Measurements from ENCODE around the gene LAMP1.
"Not testable (repeated sequence)": the region's sequence is repeated elsewhere in the genome, so short reads cannot be mapped to it uniquely, and the experiment has no call there.

LAMP1 gene

GRCh38 chr13:113361406-113361805 lies 64.4 kb downstream of the LAMP1 start:
- no peak overlapping the region for H3K27ac Mint-ChIP-seq
- intact Hi-C loops (cut with micrococcal nuclease) = no loop called here
- H3K36me3 Mint-ChIP-seq (ENCODE audit: low read depth) = no peaks in the 10 kb centered on the region
- no peaks in the 10 kb centered on the region for H3K9me3 Mint-ChIP-seq
- H3K4me1 Mint-ChIP-seq (ENCODE audit: low read depth) = no peaks in the 10 kb centered on the region
- H3K4me3 Mint-ChIP-seq = no peak overlapping the region
- H3K27me3 Mint-ChIP-seq = peaks cover 69% of the 10 kb centered on the region

- peaks cover 62% of the 10 kb centered on the region for H3K27me3 Mint-ChIP-seq
- H3K27ac Mint-ChIP-seq = no peak overlapping the region
- H3K9me3 Mint-ChIP-seq = no peaks in the 10 kb centered on the region
- no peak overlapping the region for H3K4me3 Mint-ChIP-seq
- H3K4me1 Mint-ChIP-seq (ENCODE audit: low read depth) = no peaks in the 10 kb centered on the region
- intact Hi-C loops (cut with micrococcal nuclease) = no loop called here
- no peaks in the 10 kb centered on the region for H3K36me3 Mint-ChIP-seq (ENCODE audit: low read depth)
Observed at GRCh38 chr13:113364311-113364889, 67.4 kb downstream of the LAMP1 start.

DNA sequence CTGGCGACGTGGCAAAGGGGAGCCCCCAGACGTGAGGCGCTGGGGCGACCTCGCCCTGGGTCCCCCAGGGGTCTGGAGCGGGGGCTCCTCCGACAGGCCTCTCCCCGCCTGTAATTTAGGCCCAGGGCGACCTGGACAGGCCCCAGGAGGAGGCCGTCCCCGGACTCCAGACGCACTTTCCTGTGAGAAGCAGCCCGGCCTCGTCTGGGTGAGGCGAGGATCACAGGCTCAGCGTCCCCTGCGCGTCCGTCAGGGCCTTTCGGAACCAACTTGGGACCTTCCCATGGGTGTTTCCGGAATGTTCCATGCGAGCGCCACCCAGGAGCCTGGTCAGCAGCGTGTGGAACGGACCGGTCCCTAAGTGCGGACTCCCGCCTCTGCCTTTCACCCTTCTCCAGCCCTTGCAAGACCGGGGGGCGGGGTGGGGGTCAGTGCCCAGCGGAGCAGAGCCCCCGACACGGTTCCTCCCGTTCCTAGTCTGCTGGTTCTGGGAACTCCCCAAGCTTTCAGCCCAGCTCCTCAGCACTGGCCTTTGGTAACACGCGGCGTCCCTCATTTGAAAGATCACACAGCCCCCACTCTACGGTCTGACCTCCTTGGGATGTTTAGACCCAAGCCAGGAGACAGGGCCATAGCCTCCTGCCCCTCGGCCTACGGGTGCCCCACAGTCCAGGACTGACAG lies 68.0 kb downstream of the LAMP1 start:
- Mint-ChIP-seq H3K4me3 (no peak overlapping the region), H3K27ac (no peak overlapping the region), H3K36me3 (ENCODE audit: low read depth) (no peaks in the 10 kb centered on the region), H3K27me3 (peaks cover 55% of the 10 kb centered on the region), H3K9me3 (no peaks in the 10 kb centered on the region), H3K4me1 (ENCODE audit: low read depth) (no peaks in the 10 kb centered on the region)
- intact Hi-C loops (cut with micrococcal nuclease) = no loop called here

GRCh38 chr13:113365583-113365970 lies 68.5 kb downstream of the LAMP1 start:
- peaks cover 50% of the 10 kb centered on the region for H3K27me3 Mint-ChIP-seq
- H3K4me3 Mint-ChIP-seq = no peak overlapping the region
- no peaks in the 10 kb centered on the region for H3K9me3 Mint-ChIP-seq
- no peak overlapping the region for H3K27ac Mint-ChIP-seq
- H3K36me3 Mint-ChIP-seq (ENCODE audit: low read depth) = no peaks in the 10 kb centered on the region
- H3K4me1 Mint-ChIP-seq (ENCODE audit: low read depth) = no peaks in the 10 kb centered on the region
- intact Hi-C loops (cut with micrococcal nuclease) = no loop called here

DNA sequence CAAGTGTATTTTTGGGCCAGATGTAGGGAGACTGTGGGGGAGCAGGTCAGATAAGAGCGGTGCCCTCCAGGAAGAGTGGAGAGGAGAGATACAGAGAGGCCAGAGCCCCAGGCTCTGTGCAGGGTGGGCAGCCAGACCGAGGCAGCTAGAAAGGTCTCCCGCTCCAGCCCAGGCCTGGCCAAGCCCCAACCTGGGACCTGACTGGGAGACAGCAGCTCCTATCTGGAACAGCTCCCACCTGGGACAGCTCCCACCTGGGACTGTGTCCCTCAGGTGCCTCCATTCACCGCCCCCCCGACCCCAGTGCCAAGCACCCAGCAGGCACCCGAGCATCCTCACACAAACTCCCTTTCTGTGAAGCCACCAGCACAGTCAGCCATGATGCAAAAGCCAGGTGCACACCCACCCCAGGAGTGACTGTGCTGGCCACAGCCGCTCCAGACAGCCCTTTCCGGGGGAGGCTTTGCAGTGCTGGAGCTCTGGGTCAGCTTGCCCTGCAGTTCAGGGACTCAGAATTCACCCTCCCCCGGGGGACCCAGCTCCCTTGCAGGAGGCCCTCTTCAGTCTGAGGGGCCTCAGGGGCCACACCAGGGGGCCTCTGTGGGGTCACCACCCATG lies 69.0 kb downstream of the LAMP1 start:
- Mint-ChIP-seq H3K27me3 (peaks cover 45% of the 10 kb centered on the region), H3K4me3 (no peak overlapping the region), H3K36me3 (ENCODE audit: low read depth) (no peaks in the 10 kb centered on the region), H3K27ac (no peak overlapping the region), H3K9me3 (no peaks in the 10 kb centered on the region), H3K4me1 (ENCODE audit: low read depth) (no peaks in the 10 kb centered on the region)
- intact Hi-C loops (cut with micrococcal nuclease) = no loop called here

DNA sequence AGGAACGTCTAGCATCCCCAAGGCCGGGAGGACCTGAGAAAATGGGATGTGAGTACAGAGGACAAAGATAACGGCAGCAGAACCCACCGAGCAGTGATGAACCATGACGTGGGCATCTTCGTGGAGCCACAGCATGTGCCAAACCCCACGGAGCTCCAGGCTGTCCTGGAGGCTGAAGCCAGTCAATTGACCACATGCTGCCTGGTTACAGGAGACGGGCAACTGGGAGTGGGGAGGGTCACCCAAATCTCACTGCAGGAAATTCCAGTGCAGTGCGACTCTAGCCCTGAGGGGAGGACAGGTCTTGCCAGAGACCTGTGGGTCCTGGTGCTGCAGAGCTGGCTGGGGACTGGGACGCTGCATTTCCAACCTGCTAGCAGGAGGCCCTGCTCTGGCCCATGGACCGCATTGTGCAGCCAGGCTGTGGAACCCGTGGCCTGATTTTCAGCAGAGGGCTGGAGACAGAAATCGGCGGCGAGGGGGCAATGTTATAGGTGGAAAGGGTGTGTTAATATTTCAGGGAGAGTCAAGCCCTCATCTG lies 70.1 kb downstream of the LAMP1 start:
- intact Hi-C loops (cut with micrococcal nuclease) = no loop called here
- no peaks in the 10 kb centered on the region for H3K36me3 Mint-ChIP-seq (ENCODE audit: low read depth)

DNA sequence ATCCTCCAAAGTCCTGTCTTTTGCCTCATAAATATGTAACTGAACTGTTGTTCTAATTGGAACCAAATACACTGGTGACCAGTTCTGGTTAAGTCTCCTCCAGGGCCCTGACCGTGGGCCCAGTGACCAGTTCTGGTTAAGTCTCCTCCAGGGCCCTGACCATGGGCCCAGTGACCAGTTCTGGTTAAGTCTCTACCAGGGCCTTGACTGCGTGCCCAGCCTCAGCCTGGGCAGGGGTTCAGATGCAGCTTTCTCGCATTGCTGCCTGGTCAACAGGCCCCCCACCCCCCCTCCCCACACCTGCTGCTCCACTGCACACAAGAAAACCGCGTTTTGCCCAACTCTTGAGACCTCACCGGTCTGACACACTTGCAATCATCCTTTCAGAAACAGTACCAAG lies 70.7 kb downstream of the LAMP1 start:
- Mint-ChIP-seq H3K9me3 (no peaks in the 10 kb centered on the region), H3K27ac (no peak overlapping the region), H3K4me3 (no peak overlapping the region), H3K27me3 (peaks cover 31% of the 10 kb centered on the region), H3K4me1 (ENCODE audit: low read depth) (no peaks in the 10 kb centered on the region), H3K36me3 (ENCODE audit: low read depth) (no peaks in the 10 kb centered on the region)
- intact Hi-C loops (cut with micrococcal nuclease) = no loop called here

More for the DNA sequence above, 70.1 kb downstream of the LAMP1 start:
- Mint-ChIP-seq H3K27ac (no peak overlapping the region), H3K9me3 (no peaks in the 10 kb centered on the region), H3K4me3 (no peak overlapping the region), H3K4me1 (ENCODE audit: low read depth) (no peaks in the 10 kb centered on the region), H3K27me3 (peaks cover 37% of the 10 kb centered on the region)

- H3K36me3 Mint-ChIP-seq (ENCODE audit: low read depth); H3K27ac Mint-ChIP-seq; H3K4me1 Mint-ChIP-seq (ENCODE audit: low read depth); H3K4me3 Mint-ChIP-seq; intact Hi-C loops (cut with micrococcal nuclease); H3K9me3 Mint-ChIP-seq: not testable (repeated sequence)
- H3K27me3 Mint-ChIP-seq = peaks cover 28% of the 10 kb centered on the region
Observed at GRCh38 chr13:113368353-113368752, 71.3 kb downstream of the LAMP1 start.

DNA sequence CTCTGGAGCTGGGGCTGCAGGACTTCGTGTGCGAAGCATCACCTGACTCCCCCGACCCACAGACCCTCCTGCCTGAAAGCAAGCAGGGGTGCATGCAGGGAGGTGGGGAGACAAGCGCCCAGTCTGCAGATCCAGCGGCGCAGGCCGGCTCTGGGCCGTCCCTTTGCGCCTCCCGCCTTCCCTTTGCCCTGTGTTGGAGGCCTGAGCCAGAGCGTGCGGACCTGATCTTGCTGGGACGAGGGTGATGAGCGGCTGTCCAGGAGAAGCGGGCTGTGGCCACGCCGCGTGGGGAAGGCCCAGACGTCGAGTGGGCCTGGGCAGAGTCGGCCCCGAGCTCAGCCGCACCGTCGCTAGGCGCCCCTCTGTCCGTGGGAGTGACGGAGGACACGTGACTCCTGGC lies 72.2 kb downstream of the LAMP1 start:
- Mint-ChIP-seq H3K27ac (no peak overlapping the region), H3K4me1 (ENCODE audit: low read depth) (no peaks in the 10 kb centered on the region), H3K36me3 (ENCODE audit: low read depth) (no peaks in the 10 kb centered on the region), H3K9me3 (no peaks in the 10 kb centered on the region), H3K27me3 (peaks cover 26% of the 10 kb centered on the region), H3K4me3 (no peak overlapping the region)
- intact Hi-C loops (cut with micrococcal nuclease) = no loop called here

DNA sequence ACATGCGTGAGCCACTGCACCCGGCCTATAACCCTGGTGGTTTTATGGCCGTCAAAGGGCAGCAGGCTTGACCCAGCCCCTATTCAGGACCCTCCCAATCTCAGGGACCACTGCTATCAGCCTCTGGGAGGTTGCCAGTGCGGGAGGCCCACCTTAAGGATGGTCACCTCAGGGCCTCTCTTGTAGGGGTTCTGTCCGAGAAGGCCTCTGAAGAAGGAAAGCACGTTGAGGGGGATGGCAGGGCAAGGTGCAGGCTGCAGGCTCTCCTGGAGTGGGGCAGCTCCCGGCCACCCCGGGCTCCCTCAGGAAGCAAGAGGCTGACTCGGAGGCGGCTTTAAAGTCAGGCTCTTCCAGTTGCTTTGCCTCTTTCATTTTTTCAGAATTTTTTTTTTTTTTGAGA lies 72.8 kb downstream of the LAMP1 start:
- Mint-ChIP-seq H3K4me1 (ENCODE audit: low read depth) (no peaks in the 10 kb centered on the region), H3K4me3 (no peak overlapping the region), H3K27ac (no peak overlapping the region), H3K27me3 (peaks cover 23% of the 10 kb centered on the region), H3K36me3 (ENCODE audit: low read depth) (no peaks in the 10 kb centered on the region), H3K9me3 (no peaks in the 10 kb centered on the region)
- intact Hi-C loops (cut with micrococcal nuclease) = no loop called here

DNA sequence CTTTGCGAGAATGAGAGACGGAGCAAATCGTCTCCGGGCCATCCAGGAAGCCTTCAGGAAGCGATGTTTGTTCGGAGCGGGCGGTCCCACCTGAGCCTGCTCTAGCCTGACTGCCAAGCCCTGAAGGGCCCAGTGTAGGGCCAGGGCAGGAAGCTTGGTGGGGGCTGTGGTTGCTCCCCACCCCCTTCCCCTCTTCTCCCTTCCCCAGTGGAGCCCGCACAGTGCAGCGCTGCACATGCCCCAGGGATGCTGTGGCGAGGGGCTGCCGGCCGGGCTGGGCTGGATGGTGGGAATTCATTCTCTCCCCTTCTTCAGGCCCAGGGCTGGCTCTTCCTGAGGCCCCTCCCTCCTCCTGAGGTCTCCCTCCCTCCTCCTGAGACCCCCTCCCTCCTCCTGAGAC lies 74.0 kb downstream of the LAMP1 start:
- H3K27ac Mint-ChIP-seq = no peak overlapping the region
- no peaks in the 10 kb centered on the region for H3K9me3 Mint-ChIP-seq
- no peaks in the 10 kb centered on the region for H3K36me3 Mint-ChIP-seq (ENCODE audit: low read depth)
- intact Hi-C loops (cut with micrococcal nuclease) = no loop called here
- H3K27me3 Mint-ChIP-seq = peaks cover 14% of the 10 kb centered on the region
- no peaks in the 10 kb centered on the region for H3K4me1 Mint-ChIP-seq (ENCODE audit: low read depth)
- H3K4me3 Mint-ChIP-seq = no peak overlapping the region

GRCh38 chr13:113371701-113372100 lies 74.7 kb downstream of the LAMP1 start:
- intact Hi-C loops (cut with micrococcal nuclease); H3K9me3 Mint-ChIP-seq: not testable (repeated sequence)

More at GRCh38 chr13:113371701-113372100, 74.7 kb downstream of the LAMP1 start:
- peaks cover 14% of the 10 kb centered on the region for H3K27me3 Mint-ChIP-seq
- not testable (repeated sequence) for H3K4me3 Mint-ChIP-seq; H3K36me3 Mint-ChIP-seq (ENCODE audit: low read depth); H3K4me1 Mint-ChIP-seq (ENCODE audit: low read depth); H3K27ac Mint-ChIP-seq
